IPS-18c (cell line): ENCODE measurements around the gene SHBG.

Experiments used
- H3K4me3 ChIP-seq: 2 replicates; pipeline ENCODE4 v1.7.0; 2013; ENCODE audit warnings: low read depth, mild to moderate bottlenecking, low read length, moderate library complexity; ENCODE audit not compliant: insufficient read depth
- H3K9me3 ChIP-seq: one replicate; pipeline ENCODE4 v1.6.1; 2013; ENCODE audit warnings: mild to moderate bottlenecking, low read length, moderate library complexity; ENCODE audit not compliant: control insufficient read depth, insufficient read depth

The SHBG gene

GRCh38 chr17:7667656-7668406 is 37.9 kb downstream of the SHBG start:
- no peaks in the 10 kb centered on the region for H3K9me3 ChIP-seq
- no peak overlapping the region for H3K4me3 ChIP-seq

DNA sequence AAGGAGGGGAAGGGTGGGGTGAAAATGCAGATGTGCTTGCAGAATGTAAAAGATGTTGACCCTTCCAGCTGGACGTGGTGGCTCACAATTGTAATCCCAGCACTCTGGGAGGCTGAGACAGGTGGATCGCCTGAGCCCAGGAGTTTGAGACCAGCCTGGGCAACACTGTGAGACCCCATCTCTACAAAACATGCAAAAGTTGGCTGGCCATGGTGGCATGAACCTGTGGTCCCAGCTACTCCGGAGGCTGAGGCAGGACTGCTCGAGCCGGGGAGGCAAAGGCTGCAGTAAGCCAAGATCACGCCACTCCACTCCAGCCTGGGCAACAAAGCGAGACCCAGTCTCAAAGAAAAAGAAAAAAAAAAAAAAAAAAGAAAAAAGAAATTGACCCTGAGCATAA is 38.5 kb downstream of the SHBG start:
- Histone ChIP-seq H3K9me3 (no peaks in the 10 kb centered on the region), H3K4me3 (no peak overlapping the region)

GRCh38 chr17:7673239-7673638 is 43.3 kb downstream of the SHBG start:
- H3K4me3 ChIP-seq, result no peak overlapping the region
- no peaks in the 10 kb centered on the region for H3K9me3 ChIP-seq

- no peaks in the 10 kb centered on the region for H3K9me3 ChIP-seq
Observed at GRCh38 chr17:7674934-7675333, 45.0 kb downstream of the SHBG start.

DNA sequence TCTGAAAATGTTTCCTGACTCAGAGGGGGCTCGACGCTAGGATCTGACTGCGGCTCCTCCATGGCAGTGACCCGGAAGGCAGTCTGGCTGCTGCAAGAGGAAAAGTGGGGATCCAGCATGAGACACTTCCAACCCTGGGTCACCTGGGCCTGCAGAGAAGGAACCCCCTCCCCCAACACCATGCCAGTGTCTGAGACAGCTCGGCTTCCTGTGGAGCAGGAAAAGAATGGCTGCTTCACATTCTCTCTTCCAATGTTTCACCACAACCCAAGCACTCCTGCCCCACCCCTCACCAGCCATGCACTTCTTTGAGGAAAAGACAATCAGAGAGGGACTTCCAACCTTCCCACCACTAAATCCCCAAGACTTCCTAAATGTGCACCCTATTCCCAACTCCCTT is 46.6 kb downstream of the SHBG start:
- Histone ChIP-seq H3K4me3 (no peak overlapping the region), H3K9me3 (no peaks in the 10 kb centered on the region)

More at GRCh38 chr17:7674934-7675333, 45.0 kb downstream of the SHBG start:
- no peak overlapping the region for H3K4me3 ChIP-seq

DNA sequence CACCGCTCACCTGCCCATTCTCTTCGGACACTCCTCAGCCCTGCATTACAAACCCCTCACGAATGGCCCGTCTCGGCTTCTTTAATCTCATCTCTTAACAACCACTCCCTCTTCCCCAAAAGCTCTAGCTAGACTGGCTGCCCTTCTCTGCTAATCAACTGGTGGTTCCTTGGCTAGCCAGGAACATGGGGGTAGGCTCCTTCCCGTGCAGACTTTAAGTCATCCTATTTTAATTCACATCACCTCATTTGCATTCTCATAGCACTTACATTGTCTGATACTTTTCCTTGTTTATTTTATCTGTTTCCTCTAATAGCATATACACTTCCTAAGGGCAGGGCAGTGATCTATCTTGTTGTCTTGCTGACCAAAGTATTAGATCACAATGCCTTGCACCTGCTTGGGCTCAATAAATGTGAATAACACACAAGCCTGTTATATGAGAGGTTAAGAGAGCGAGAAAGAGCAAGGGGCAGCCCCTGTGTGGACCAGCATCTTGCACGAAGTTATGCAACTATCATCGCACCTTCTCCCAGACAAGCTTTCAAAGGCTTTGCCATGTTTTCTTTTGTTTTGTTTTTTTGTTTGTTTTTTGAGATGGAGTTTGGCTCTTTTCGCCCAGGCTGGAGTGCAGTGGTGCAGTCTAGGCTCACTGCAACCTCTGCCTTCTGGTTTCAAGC is 47.6 kb downstream of the SHBG start:
- Histone ChIP-seq H3K9me3 (no peaks in the 10 kb centered on the region), H3K4me3 (no peak overlapping the region)
